ENCODE results near the gene RCN1. TPM values are rescaled to one million over a fixed set of nuclear protein-coding genes. Genes with fewer than 3 reads are reported as not detected.

RCN1 gene
- total and polyA plus RNA-seq, 4 donors, result 35.9 to 58.1 (median 46.4) TPM

DNA sequence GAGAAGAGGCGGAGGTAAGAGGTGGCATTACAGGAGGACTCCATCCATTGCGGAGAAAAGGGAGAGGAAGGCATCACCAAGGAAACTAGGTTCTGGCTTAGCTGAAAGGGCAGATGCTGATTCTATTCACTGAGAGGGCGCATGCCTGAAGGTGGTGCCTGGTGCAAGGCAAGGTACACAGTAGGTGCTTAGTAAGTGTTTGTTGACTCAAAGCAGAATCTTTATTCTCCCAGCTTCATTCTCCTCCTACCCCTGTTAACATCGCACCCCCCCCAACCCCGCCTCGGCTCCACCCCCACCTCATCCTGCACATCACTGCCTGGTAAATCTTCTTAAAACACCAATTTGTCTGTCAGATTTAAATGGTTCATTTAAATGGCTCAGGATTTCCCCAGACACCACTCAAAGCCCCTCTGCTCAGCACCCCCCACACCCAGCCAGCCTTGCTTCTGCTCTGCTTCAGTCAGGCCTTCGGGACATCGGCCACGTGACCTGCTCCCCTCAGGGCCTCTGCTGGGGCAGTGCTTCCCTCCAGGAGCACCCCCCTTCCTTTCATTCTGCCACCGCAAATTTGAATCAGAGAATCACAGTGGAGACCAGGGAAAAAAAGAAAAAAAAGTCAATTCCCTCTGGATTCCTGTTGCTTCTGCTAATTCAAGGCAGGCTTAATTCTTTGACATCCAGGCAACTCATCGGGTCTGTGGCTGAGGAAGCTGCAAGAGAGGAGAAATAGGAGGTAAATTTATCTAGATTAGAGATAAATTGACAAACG is 17.8 kb upstream of the RCN1 start:
- Histone ChIP-seq H3K4me1 (ENCODE audit: control insufficient read depth in 4 of 4, insufficient read depth in 4 of 4, low read length in 3 of 4) (no peaks in the 10 kb centered on the region), H3K4me3 (ENCODE audit: low read depth in 1 of 3, low read length in 3 of 3) (no peak overlapping the region), H3K27me3 (ENCODE audit: control insufficient read depth in 4 of 4, insufficient read depth in 4 of 4, low read length in 3 of 4) (peaks cover 0 to 8% (median 5%) of the 10 kb centered on the region in 4 donors), H3K9me3 (ENCODE audit: control insufficient read depth in 4 of 4, low read length in 3 of 4) (no peaks in the 10 kb centered on the region), H3K36me3 (ENCODE audit: control insufficient read depth in 4 of 4, insufficient read depth in 3 of 4, low read depth in 1 of 4, low read length in 3 of 4) (no peaks in the 10 kb centered on the region), H3K27ac (ENCODE audit: low read depth in 1 of 2, low read length in 2 of 2) (no peak overlapping the region), H3K9ac (ENCODE audit: low read depth in 1 of 2, low read length in 2 of 2) (no peak overlapping the region)
- WGBS, result 62% methylated on average over 12 of the region's 12 CpGs
- TF ChIP-seq EGR1 (IDR thresholded peaks at IDR 0.05; ENCODE audit: low read depth in 2 of 2) (no peak), FOXA2 (IDR thresholded peaks at IDR 0.05) (no peak), HNF4A (conservative IDR thresholded peaks at IDR 0.05) (no peak), FOXA1 (IDR thresholded peaks at IDR 0.05) (no peak), HNF4G (IDR thresholded peaks at IDR 0.05) (no peak), SP1 (IDR thresholded peaks at IDR 0.05) (no peak), JUND (IDR thresholded peaks at IDR 0.05) (no peak)
- TF ChIP-seq, protein P1, sequence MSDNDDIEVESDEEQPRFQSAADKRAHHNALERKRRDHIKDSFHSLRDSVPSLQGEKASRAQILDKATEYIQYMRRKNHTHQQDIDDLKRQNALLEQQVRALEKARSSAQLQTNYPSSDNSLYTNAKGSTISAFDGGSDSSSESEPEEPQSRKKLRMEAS (IDR thresholded peaks at IDR 0.05), result no peak
- TF ChIP-seq, protein P2, sequence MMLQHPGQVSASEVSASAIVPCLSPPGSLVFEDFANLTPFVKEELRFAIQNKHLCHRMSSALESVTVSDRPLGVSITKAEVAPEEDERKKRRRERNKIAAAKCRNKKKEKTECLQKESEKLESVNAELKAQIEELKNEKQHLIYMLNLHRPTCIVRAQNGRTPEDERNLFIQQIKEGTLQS (IDR thresholded peaks at IDR 0.05), result no peak
- no peak for DNase-seq (ENCODE audit: low spot score)

DNA sequence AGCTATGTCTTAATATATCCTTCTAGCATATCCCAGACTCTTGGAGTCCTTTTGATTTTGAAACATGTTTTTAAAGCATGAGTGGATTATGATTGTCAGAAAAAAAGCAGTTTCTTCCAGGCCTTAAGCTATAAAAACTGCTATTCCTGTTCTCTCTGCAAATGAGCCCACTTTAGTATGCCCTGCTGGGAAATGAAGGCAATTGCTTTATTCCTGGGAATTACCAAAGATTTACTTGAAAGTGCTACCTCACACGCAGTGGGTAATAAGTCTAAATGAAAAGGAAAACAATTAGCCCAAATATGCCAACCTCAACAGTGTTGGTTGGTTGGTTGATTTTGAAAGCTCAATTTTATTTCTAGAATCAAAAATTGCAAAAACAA is 17.2 kb upstream of the RCN1 start:
- TF ChIP-seq YY1 (IDR thresholded peaks at IDR 0.05), result no peak
- no peak for TF ChIP-seq EGR1 (IDR thresholded peaks at IDR 0.05; ENCODE audit: low read depth in 2 of 2)
- TF ChIP-seq RAD21 (IDR thresholded peaks at IDR 0.05), result no peak
- no peak for TF ChIP-seq FOXA2 (IDR thresholded peaks at IDR 0.05)
- no peak for TF ChIP-seq JUND (IDR thresholded peaks at IDR 0.05)
- no peaks in the 10 kb centered on the region for H3K4me1 ChIP-seq (ENCODE audit: control insufficient read depth in 4 of 4, insufficient read depth in 4 of 4, low read length in 3 of 4)
- no peak for DNase-seq (ENCODE audit: low spot score)
- H3K9ac ChIP-seq (ENCODE audit: low read depth in 1 of 2, low read length in 2 of 2), result no peak overlapping the region
- H3K27ac ChIP-seq (ENCODE audit: low read depth in 1 of 2, low read length in 2 of 2), result no peak overlapping the region
- no peaks in the 10 kb centered on the region for H3K9me3 ChIP-seq (ENCODE audit: control insufficient read depth in 4 of 4, low read length in 3 of 4)
- 97% methylated on average over 1 of the region's 1 CpG for WGBS
- H3K4me3 ChIP-seq (ENCODE audit: low read depth in 1 of 3, low read length in 3 of 3), result no peak overlapping the region
- no peaks in the 10 kb centered on the region for H3K36me3 ChIP-seq (ENCODE audit: control insufficient read depth in 4 of 4, insufficient read depth in 3 of 4, low read depth in 1 of 4, low read length in 3 of 4)
- peaks cover 0 to 8% (median 1%) of the 10 kb centered on the region in 4 donors for H3K27me3 ChIP-seq (ENCODE audit: control insufficient read depth in 4 of 4, insufficient read depth in 4 of 4, low read length in 3 of 4)

DNA sequence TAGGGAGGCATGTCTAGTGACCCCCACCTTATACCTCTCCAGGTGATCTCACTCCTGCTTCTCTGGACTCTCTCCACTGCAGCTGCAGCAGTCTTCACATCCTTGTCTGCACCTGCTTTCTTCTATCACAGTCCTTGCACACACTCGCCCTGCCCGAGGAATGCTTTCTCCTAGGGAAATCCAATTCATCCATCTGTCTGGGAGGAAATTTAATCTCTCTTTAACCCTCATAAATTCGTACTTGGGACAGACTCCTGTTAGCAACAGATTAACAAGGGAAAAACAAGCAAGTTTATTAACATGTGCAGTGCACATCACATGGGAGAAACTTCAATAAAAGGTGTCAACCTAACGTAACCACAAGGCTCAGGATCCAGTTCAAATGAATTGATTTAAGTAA is 11.3 kb upstream of the RCN1 start:
- WGBS, result 82% methylated on average over 4 of the region's 4 CpGs
- Histone ChIP-seq H3K36me3 (ENCODE audit: control insufficient read depth in 4 of 4, insufficient read depth in 3 of 4, low read depth in 1 of 4, low read length in 3 of 4) (no peaks in the 10 kb centered on the region), H3K27me3 (ENCODE audit: control insufficient read depth in 4 of 4, insufficient read depth in 4 of 4, low read length in 3 of 4) (no peaks in the 10 kb centered on the region), H3K4me3 (ENCODE audit: low read depth in 1 of 3, low read length in 3 of 3) (no peak overlapping the region), H3K4me1 (ENCODE audit: control insufficient read depth in 4 of 4, insufficient read depth in 4 of 4, low read length in 3 of 4) (no peaks in the 10 kb centered on the region), H3K9ac (ENCODE audit: low read depth in 1 of 2, low read length in 2 of 2) (no peak overlapping the region), H3K9me3 (ENCODE audit: control insufficient read depth in 4 of 4, low read length in 3 of 4) (no peaks in the 10 kb centered on the region), H3K27ac (ENCODE audit: low read depth in 1 of 2, low read length in 2 of 2) (no peak overlapping the region)
- DNase-seq (ENCODE audit: low spot score), result no peak
- TF ChIP-seq HNF4A (conservative IDR thresholded peaks at IDR 0.05), result no peak
- no peak for TF ChIP-seq SP1 (IDR thresholded peaks at IDR 0.05)
- TF ChIP-seq, protein P3, sequence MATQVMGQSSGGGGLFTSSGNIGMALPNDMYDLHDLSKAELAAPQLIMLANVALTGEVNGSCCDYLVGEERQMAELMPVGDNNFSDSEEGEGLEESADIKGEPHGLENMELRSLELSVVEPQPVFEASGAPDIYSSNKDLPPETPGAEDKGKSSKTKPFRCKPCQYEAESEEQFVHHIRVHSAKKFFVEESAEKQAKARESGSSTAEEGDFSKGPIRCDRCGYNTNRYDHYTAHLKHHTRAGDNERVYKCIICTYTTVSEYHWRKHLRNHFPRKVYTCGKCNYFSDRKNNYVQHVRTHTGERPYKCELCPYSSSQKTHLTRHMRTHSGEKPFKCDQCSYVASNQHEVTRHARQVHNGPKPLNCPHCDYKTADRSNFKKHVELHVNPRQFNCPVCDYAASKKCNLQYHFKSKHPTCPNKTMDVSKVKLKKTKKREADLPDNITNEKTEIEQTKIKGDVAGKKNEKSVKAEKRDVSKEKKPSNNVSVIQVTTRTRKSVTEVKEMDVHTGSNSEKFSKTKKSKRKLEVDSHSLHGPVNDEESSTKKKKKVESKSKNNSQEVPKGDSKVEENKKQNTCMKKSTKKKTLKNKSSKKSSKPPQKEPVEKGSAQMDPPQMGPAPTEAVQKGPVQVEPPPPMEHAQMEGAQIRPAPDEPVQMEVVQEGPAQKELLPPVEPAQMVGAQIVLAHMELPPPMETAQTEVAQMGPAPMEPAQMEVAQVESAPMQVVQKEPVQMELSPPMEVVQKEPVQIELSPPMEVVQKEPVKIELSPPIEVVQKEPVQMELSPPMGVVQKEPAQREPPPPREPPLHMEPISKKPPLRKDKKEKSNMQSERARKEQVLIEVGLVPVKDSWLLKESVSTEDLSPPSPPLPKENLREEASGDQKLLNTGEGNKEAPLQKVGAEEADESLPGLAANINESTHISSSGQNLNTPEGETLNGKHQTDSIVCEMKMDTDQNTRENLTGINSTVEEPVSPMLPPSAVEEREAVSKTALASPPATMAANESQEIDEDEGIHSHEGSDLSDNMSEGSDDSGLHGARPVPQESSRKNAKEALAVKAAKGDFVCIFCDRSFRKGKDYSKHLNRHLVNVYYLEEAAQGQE (IDR thresholded peaks at IDR 0.05), result no peak
- TF ChIP-seq GABPA (IDR thresholded peaks at IDR 0.05 in 1 of 2, conservative IDR thresholded peaks at IDR 0.05 in 1 of 2), result no peak
